Measurements from ENCODE around the gene TSFM.

- no peak for TF ChIP-seq CTCF (IDR thresholded peaks at IDR 0.05; ENCODE audit: borderline replicate concordance, extremely low read depth, low read length, poor library complexity, severe bottlenecking)
- TF ChIP-seq EZH2 (IDR thresholded peaks at IDR 0.05; ENCODE audit: borderline replicate concordance, low read depth, low read length, severe bottlenecking) = no peak
Measured at GRCh38 chr12:57783466-57783801, 847 bp downstream of the TSFM start.
